RWPE1 (cell line): ENCODE results near the gene MNT.

ENCODE experiments used
- CTCF ChIA-PET: fragments of 350-600 bp; sonication (Branson Sonifier 250); formaldehyde crosslinking; extraction: SDS; loops from one replicate; lab custom pipeline; 2021; lab: Yijun Ruan, JAX
- POLR2A ChIA-PET: fragments of 400-600 bp; formaldehyde crosslinking; extraction: SDS; loops from one replicate; lab custom pipeline; 2020; ENCODE audit warnings: antibody characterized with exemption; ENCODE audit not compliant: low non-redundant PET; lab: Yijun Ruan, JAX
- DNase-seq: peaks from one replicate; pipeline ENCODE4 v3.0.0; 2012; ENCODE audit warnings: low spot score
- H3K27ac ChIP-seq: fragments of 450-650 bp; 2 replicates; pipeline ENCODE4 v1.5.1; 2017
- TF ChIP-seq, protein P1 (sequence below): fragments of 450-650 bp; conservative IDR thresholded peaks from 2 replicates; pipeline ENCODE4 v1.5.1; 2017; ENCODE audit warnings: low read depth, mild to moderate bottlenecking

MNT gene

GRCh38 chr17:2343421-2343820 lies 57.4 kb downstream of the MNT start:
- TF ChIP-seq, protein P1, sequence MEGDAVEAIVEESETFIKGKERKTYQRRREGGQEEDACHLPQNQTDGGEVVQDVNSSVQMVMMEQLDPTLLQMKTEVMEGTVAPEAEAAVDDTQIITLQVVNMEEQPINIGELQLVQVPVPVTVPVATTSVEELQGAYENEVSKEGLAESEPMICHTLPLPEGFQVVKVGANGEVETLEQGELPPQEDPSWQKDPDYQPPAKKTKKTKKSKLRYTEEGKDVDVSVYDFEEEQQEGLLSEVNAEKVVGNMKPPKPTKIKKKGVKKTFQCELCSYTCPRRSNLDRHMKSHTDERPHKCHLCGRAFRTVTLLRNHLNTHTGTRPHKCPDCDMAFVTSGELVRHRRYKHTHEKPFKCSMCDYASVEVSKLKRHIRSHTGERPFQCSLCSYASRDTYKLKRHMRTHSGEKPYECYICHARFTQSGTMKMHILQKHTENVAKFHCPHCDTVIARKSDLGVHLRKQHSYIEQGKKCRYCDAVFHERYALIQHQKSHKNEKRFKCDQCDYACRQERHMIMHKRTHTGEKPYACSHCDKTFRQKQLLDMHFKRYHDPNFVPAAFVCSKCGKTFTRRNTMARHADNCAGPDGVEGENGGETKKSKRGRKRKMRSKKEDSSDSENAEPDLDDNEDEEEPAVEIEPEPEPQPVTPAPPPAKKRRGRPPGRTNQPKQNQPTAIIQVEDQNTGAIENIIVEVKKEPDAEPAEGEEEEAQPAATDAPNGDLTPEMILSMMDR, result no peak
- ChIA-PET CTCF (interaction anchor here (0.6 kb wide), 1 partner anchor 11 kb away, joined by 4 read pairs; no protein-coding TSS in a partner anchor), POLR2A (no interaction called here)
- no peak overlapping the region for H3K27ac ChIP-seq
- DNase-seq, result no peak

GRCh38 chr17:2338315-2338657 lies 62.6 kb downstream of the MNT start:
- ChIA-PET CTCF (interaction anchor here (0.7 to 2.1 kb wide), 2 partner anchors 14 to 23 kb away, joined by 3 to 7 read pairs; no protein-coding TSS in a partner anchor), POLR2A (no interaction called here)
- peak overlapping the region; percentile 89 for H3K27ac ChIP-seq
- TF ChIP-seq, protein P1, result no peak
- DNase-seq, result no peak

DNA sequence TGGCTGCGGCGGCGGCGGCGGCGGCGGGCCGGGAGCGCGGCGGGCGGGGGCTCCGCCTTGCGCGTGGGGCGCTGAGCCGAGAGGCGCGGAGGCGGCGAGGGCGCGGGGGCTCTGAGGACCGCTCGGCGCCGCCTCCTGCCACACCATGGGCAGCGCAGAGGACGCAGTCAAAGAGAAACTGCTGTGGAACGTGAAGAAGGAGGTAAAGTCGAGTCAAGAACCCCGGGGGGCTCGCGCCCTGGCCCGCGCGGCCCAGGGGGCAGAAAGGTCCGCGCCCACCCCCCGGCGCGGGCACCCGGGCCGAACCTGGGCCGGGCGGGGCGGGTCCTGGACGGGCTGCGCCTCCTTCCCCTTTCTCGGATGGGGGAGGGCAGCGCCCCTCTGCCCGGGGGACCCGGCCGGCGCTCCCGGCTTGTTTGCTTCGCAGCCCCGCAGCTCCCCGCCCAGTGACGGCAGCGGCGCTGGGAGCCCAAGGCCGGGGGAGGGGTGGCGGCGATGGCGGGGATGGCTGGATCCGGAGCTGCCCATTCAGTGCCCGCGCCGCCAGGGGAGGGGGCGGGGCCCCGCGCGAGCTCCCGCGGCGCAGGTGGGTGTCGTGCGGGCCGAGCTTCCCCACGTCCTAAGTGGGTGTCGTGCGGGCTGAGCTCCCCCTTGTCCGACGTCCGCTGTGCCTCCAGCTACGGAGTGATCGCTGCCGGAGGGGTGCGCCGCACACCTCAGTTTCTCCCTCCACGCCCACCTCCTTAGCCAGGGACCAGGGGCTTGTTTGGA lies 63.1 kb downstream of the MNT start:
- TF ChIP-seq, protein P1, result no peak
- H3K27ac ChIP-seq, result peak overlapping the region; percentile 89
- peak; percentile 64 for DNase-seq
- POLR2A ChIA-PET, result interaction anchor here (0.5 kb wide), 1 partner anchor 9 kb away, joined by 7 read pairs; no protein-coding TSS in a partner anchor
- CTCF ChIA-PET, result interaction anchor here (0.7 to 2.1 kb wide), 2 partner anchors 15 to 24 kb away, joined by 3 to 7 read pairs; no protein-coding TSS in a partner anchor

DNA sequence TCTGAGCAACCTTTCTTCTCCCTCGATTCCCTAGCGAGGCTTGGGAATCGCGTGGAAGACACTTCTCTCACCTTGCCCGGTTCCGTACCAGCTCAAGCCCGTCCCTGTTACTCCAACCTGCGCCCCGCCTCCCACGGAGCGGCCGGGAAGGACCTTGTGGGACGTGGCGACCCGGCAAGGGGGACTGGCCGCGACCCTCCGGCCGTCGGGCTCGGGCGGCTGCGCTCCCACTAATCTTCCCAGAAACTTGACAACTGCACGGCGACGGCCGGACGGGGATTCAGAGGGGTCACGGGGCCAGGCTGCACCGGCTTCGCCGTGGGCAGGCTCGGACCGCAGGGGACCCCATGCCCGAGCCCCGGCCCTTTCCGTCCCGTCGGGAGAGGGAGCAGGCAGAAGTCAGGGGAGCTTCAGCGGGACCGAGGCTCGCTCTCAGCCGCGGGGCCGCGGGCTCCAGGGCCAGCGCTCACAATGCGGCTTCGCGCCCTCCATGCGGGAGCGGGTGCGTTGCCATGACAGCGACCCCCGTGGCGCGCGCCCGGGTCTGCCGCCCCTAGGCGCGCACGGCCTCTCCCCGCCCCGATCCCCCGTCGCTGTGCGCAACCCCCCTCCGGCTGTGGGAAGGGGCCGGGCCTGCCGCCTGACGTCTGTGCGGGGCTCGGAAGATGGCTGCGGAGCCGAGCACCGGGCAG lies 63.9 kb downstream of the MNT start, which contains the start of gene SGSM2:
Gene SGSM2, plus strand, starts transcription at position 650 of the 692 bp plus-strand sequence. CDS start 188 bp downstream, outside the sequence.
- TF ChIP-seq, protein P1, result no peak
- ChIA-PET POLR2A (interaction anchor here (0.8 to 1.3 kb wide), 4 partner anchors 11 to 63 kb away, joined by 3 to 5 read pairs (median 3); partner anchors contain the start of genes SMG6 and SRR), CTCF (interaction anchor here (0.7 to 2.1 kb wide), 4 partner anchors 15 to 289 kb away, joined by 4 to 9 read pairs (median 8); no protein-coding TSS in a partner anchor)
- peak; percentile 51 for DNase-seq
- H3K27ac ChIP-seq, result peak within 1 kb of the TSS; percentile 89

GRCh38 chr17:2336215-2336851 lies 64.5 kb downstream of the MNT start, which contains the start of gene TSR1:
TSR1 (minus strand) TSS chr17:2336457; CDS start chr17:2336427, 30 bp downstream.
- ChIA-PET CTCF (interaction anchor here (0.6 to 2.1 kb wide), 5 partner anchors 16 to 288 kb away, joined by 3 to 9 read pairs (median 4); no protein-coding TSS in a partner anchor), POLR2A (interaction anchor here (0.5 to 1.3 kb wide), 6 partner anchors 12 to 421 kb away, joined by 3 to 5 read pairs (median 3); partner anchors contain the start of genes SMG6 and SRR)
- TF ChIP-seq, protein P1, result peak; percentile 24
- H3K27ac ChIP-seq, result peak within 1 kb of the TSS; percentile 89
- peak; percentile 96 for DNase-seq
